H1 (cell line): ENCODE data around the gene UMPS. TPM values are rescaled to one million over a fixed set of nuclear protein-coding genes. Genes with fewer than 3 reads are reported as not detected.

Experiments used
- CTCF ChIA-PET: fragments of 300-600 bp; sonication (Branson Sonifier 250); formaldehyde crosslinking; loops from one replicate; lab custom pipeline; 2021; ENCODE audit not compliant: partially characterized antibody; lab: Charles Lee
- POLR2A ChIA-PET: fragments of 300-600 bp; sonication (Branson Sonifier 250); formaldehyde crosslinking; loops from one replicate; lab custom pipeline; 2021; ENCODE audit warnings: inconsistent platforms; ENCODE audit not compliant: partially characterized antibody; lab: Charles Lee
- DNase-seq, 2 experiments: peaks; one replicate each; pipeline versions ENCODE4 v3.0.0 to v3.0.0-alpha.2; 2010 to 2022; ENCODE audit warnings: low spot score in 2 of 2, low read depth in 1 of 2, mixed read lengths in 1 of 2
- FAIRE-seq: peaks from 2 replicates; lab custom pipeline; 2011; peaks lifted over from hg19 to GRCh38; lab: Jason Lieb, UNC
- H2AFZ ChIP-seq: 2 replicates; pipeline ENCODE4 v1.8.1; 2012; ENCODE audit warnings: low read length, inconsistent platforms
- H2AK5ac ChIP-seq: 2 replicates; pipeline ENCODE4 v1.6.1; 2013; ENCODE audit warnings: low read depth, low read length
- H2BK120ac ChIP-seq: replicated peaks from 2 replicates; pipeline ENCODE3; 2013; ENCODE audit warnings: low read depth, low read length, inconsistent platforms
- H2BK12ac ChIP-seq: 2 replicates; pipeline ENCODE4 v1.6.1; 2013; ENCODE audit warnings: low read depth, low read length
- H2BK15ac ChIP-seq: 2 replicates; pipeline ENCODE4 v1.6.1; 2013; ENCODE audit warnings: low read length
- H2BK20ac ChIP-seq: 2 replicates; pipeline ENCODE4 v1.6.1; 2013; ENCODE audit warnings: low read length
- H2BK5ac ChIP-seq: 2 replicates; pipeline ENCODE4 v1.6.1; 2013; ENCODE audit warnings: low read depth, low read length
- H3K14ac ChIP-seq: 2 replicates; pipeline ENCODE4 v1.6.1; 2013; ENCODE audit warnings: inconsistent platforms; ENCODE audit not compliant: insufficient read length
- H3K18ac ChIP-seq: 2 replicates; pipeline ENCODE4 v1.6.1; 2013; ENCODE audit warnings: low read length; ENCODE audit errors: extremely low read depth
- H3K23ac ChIP-seq: 2 replicates; pipeline ENCODE4 v1.6.1; 2013; ENCODE audit warnings: inconsistent platforms; ENCODE audit not compliant: insufficient read length
- H3K23me2 ChIP-seq: 2 replicates; pipeline ENCODE4 v1.6.1; 2013; ENCODE audit warnings: low read depth, low read length
- H3K27ac ChIP-seq: 2 replicates; pipeline ENCODE4 v1.6.1; 2011; ENCODE audit warnings: low read depth, low read length, inconsistent platforms
- H3K27me3 ChIP-seq, 4 experiments: replicated peaks in 1 of 4; 1 replicate in 1 of 4; 2 replicates in 3 of 4; pipeline versions ENCODE4 v1.6.1 to v1.8.1; 2011 to 2013; ENCODE audit warnings: low read length in 3 of 4, mild to moderate bottlenecking in 3 of 4, inconsistent platforms in 2 of 4, mixed read lengths in 2 of 4, moderate library complexity in 1 of 4; ENCODE audit not compliant: control insufficient read depth in 3 of 4, insufficient read depth in 3 of 4; ENCODE audit errors: extremely low read depth in 1 of 4
- H3K36me3 ChIP-seq, 4 experiments: 2 replicates each; pipeline versions ENCODE4 v1.6.1 to v1.8.1; 2011 to 2013; ENCODE audit warnings: mild to moderate bottlenecking in 4 of 4, low read length in 3 of 4, moderate library complexity in 2 of 4, control low read depth in 1 of 4, inconsistent platforms in 1 of 4; ENCODE audit not compliant: insufficient read depth in 4 of 4, control insufficient read depth in 2 of 4
- H3K4ac ChIP-seq: replicated peaks from 2 replicates; pipeline ENCODE3; 2013; ENCODE audit warnings: low read length, low read depth, mixed read lengths, inconsistent platforms; ENCODE audit not compliant: insufficient read length
- H3K4me1 ChIP-seq, 4 experiments: replicated peaks in 1 of 4; 1 replicate in 1 of 4; 2 replicates in 3 of 4; pipeline versions ENCODE4 v1.6.1 to v1.8.1; 2011 to 2013; ENCODE audit warnings: low read length in 3 of 4, inconsistent platforms in 2 of 4, mixed read lengths in 1 of 4; ENCODE audit not compliant: insufficient read depth in 4 of 4, control insufficient read depth in 3 of 4
- H3K4me2 ChIP-seq, 2 experiments: 2 replicates each; pipeline versions ENCODE4 v1.6.1 to v1.8.1; 2011 to 2013; ENCODE audit warnings: low read depth in 2 of 2, low read length in 2 of 2, control low read depth in 1 of 2, inconsistent platforms in 1 of 2, mild to moderate bottlenecking in 1 of 2; ENCODE audit not compliant: insufficient read depth in 1 of 2
- H3K4me3 ChIP-seq, 4 experiments: fragments of 200-600, 300-600 bp in 1 of 4; sonication (generic), shearing (Covaris generic), sonication (Bioruptor Twin) in 1 of 4; 2 replicates each; pipeline versions ENCODE4 v1.5.1 to v1.8.1; 2011 to 2016; ENCODE audit warnings: low read length in 4 of 4, low read depth in 3 of 4, control low read depth in 2 of 4, inconsistent platforms in 2 of 4, mild to moderate bottlenecking in 2 of 4, mixed read lengths in 1 of 4, moderate library complexity in 1 of 4; ENCODE audit not compliant: insufficient read depth in 2 of 4; ENCODE audit errors: extremely low read depth in 1 of 4
- H3K56ac ChIP-seq: replicated peaks from 2 replicates; pipeline ENCODE3; 2013; ENCODE audit warnings: low read depth, mild to moderate bottlenecking, mixed read lengths, low read length, inconsistent platforms; ENCODE audit not compliant: insufficient read length
- H3K79me1 ChIP-seq: 2 replicates; pipeline ENCODE4 v1.6.1; 2013; ENCODE audit warnings: low read depth, low read length, control low read depth
- H3K79me2 ChIP-seq, 2 experiments: 2 replicates each; pipeline versions ENCODE4 v1.6.1 to v1.8.1; 2012 to 2013; ENCODE audit warnings: low read length in 2 of 2, mild to moderate bottlenecking in 2 of 2, inconsistent platforms in 1 of 2; ENCODE audit not compliant: insufficient read depth in 2 of 2, control insufficient read depth in 1 of 2
- H3K9ac ChIP-seq, 4 experiments: replicated peaks in 1 of 4; 1 replicate in 1 of 4; 2 replicates in 3 of 4; pipeline versions ENCODE4 v1.6.1 to v1.8.1; 2011 to 2013; ENCODE audit warnings: low read depth in 3 of 4, low read length in 3 of 4, control low read depth in 2 of 4, mild to moderate bottlenecking in 2 of 4, moderate library complexity in 2 of 4, inconsistent platforms in 1 of 4; ENCODE audit errors: extremely low read depth in 1 of 4
- H3K9me3 ChIP-seq, 2 experiments: 2 replicates each; pipeline versions ENCODE4 v1.6.1 to v1.8.1; 2012 to 2013; ENCODE audit warnings: mild to moderate bottlenecking in 2 of 2, moderate library complexity in 2 of 2, control low read depth in 1 of 2, inconsistent platforms in 1 of 2, low read depth in 1 of 2, low read length in 1 of 2, mixed read lengths in 1 of 2; ENCODE audit not compliant: insufficient read depth in 2 of 2
- H4K20me1 ChIP-seq, 2 experiments: replicated peaks in 1 of 2; 2 replicates each; pipeline versions ENCODE3 to v1.8.1; 2011 to 2013; ENCODE audit warnings: inconsistent platforms in 2 of 2, low read length in 2 of 2, mild to moderate bottlenecking in 1 of 2; ENCODE audit not compliant: insufficient read depth in 2 of 2, control insufficient read depth in 1 of 2
- H4K5ac ChIP-seq: 2 replicates; pipeline ENCODE4 v1.6.1; 2013; ENCODE audit warnings: low read length, low read depth, mixed read lengths, inconsistent platforms; ENCODE audit not compliant: insufficient read length
- H4K8ac ChIP-seq: 2 replicates; pipeline ENCODE4 v1.8.0; 2013; ENCODE audit warnings: mild to moderate bottlenecking, moderate library complexity, low read length, inconsistent platforms; ENCODE audit not compliant: insufficient read depth; ENCODE audit errors: extremely low read depth
- H4K91ac ChIP-seq: replicated peaks from 2 replicates; pipeline ENCODE3; 2013; ENCODE audit warnings: low read length, mixed read lengths, inconsistent platforms; ENCODE audit not compliant: insufficient read length
- BACH1 ChIP-seq: IDR thresholded peaks from 2 replicates; pipeline ENCODE4 v1.6.1; 2012; ENCODE audit warnings: low read length, improper control_type of control experiment
- CTCF ChIP-seq, 3 experiments: IDR thresholded peaks; 1 replicate in 2 of 3; 2 replicates in 1 of 3; pipeline versions ENCODE4 v1.5.1 to v1.6.1; 2011; ENCODE audit warnings: low read length in 3 of 3, mild to moderate bottlenecking in 3 of 3, inconsistent platforms in 2 of 3, low read depth in 1 of 3, moderate library complexity in 1 of 3; ENCODE audit not compliant: insufficient read depth in 1 of 3; ENCODE audit errors: control extremely low read depth in 1 of 3
- SUZ12 ChIP-seq: fragments of 200-600 bp; sonication (generic); IDR thresholded peaks from 2 replicates; pipeline ENCODE4 v1.6.1; 2012; ENCODE audit warnings: mild to moderate bottlenecking, inconsistent platforms, low read length, moderate library complexity, mixed read lengths
- WGBS, 2 experiments: shearing (Covaris generic) in 1 of 2; methylation state at CpG; one replicate each; pipeline versions ENCODE4 v1.1.6 to v1.1.7; 2013 to 2015; ENCODE audit warnings: low lambda C conversion rate in 2 of 2, mixed read lengths in 2 of 2, inconsistent platforms in 1 of 2, low coverage in 1 of 2, missing lambda C conversion rate in 1 of 2; ENCODE audit not compliant: insufficient replicate concordance in 2 of 2, insufficient coverage in 1 of 2, insufficient read length in 1 of 2; ENCODE audit errors: extremely low coverage in 1 of 2, missing lambda C conversion rate in 1 of 2; 5-methylcytosine and 5-hydroxymethylcytosine counted together
- polyA plus RNA-seq, 7 experiments: library from polyadenylated mRNA; depleted of rRNA in 3 of 7; stranded (reverse) in 5 of 7; unstranded in 2 of 7; fragments of >200 nt in 5 of 7; fragments of 200-250 nt in 2 of 7; gene quantifications; 1 replicate in 5 of 7; 2 replicates in 1 of 7; 4 replicates in 1 of 7; pipeline versions ENCODE4 v1.2.1 to v1.2.3, GENCODE V29; 2011 to 2013; ENCODE audit warnings: missing spikeins in 2 of 7, mixed read lengths in 2 of 7
- total RNA-seq: library from RNA; stranded (reverse); fragmentation: NEBNext Ultra II Directional; extraction: Animal tissue kit (Norgen Biotek cat#: 25700); gene quantifications from 2 replicates; pipeline ENCODE4 v1.2.1, GENCODE V29; 2021

Gene UMPS
- total and polyA plus RNA-seq, 2 of the 8 experiments (the other 6 are each of a cell fraction or from before 2014, with no cell fraction given), result 32.8 to 59.0 TPM

GRCh38 chr3:124769462-124769861 is 39.2 kb downstream of the UMPS start:
- Histone ChIP-seq H3K27ac (no peak overlapping the region), H3K18ac (no peak overlapping the region), H3K23ac (no peak overlapping the region), H2BK5ac (no peak overlapping the region), H3K4me1 (peaks cover under 1 to 9% (median 5%) of the 10 kb centered on the region in 4 experiments; a peak in 5 of 7 replicates), H4K20me1 (peaks cover 1 to 6% of the 10 kb centered on the region in 2 experiments), H3K9me3 (no peaks in the 10 kb centered on the region), H2AFZ (no peak overlapping the region), H3K9ac (no peak overlapping the region), H3K4me2 (no peak overlapping the region), H4K8ac (no peak overlapping the region), H2BK120ac (no peak overlapping the region), H3K4ac (no peak overlapping the region), H4K5ac (no peak overlapping the region), H2BK20ac (no peak overlapping the region), H3K4me3 (no peak overlapping the region), H3K36me3 (peaks cover 12 to 24% (median 17%) of the 10 kb centered on the region in 4 experiments; a peak in 7 of 8 replicates), H3K14ac (no peak overlapping the region), H4K91ac (no peak overlapping the region), H3K23me2 (no peaks in the 10 kb centered on the region), H3K56ac (no peak overlapping the region), H2BK15ac (no peak overlapping the region), H2AK5ac (no peak overlapping the region), H3K79me1 (peaks cover 5% of the 10 kb centered on the region; the same call in 1 of the 2 replicates), H3K27me3 (no peaks in the 10 kb centered on the region)
- ChIA-PET CTCF (interaction anchor here (0.6 to 11.6 kb wide), 12 partner anchors 9 to 716 kb away, joined by 3 to 173 read pairs (median 4); no protein-coding TSS in a partner anchor), POLR2A (interaction anchor here (1.0 to 1.2 kb wide), 2 partner anchors 9 to 11 kb away, joined by 3 to 4 read pairs; no protein-coding TSS in a partner anchor)
- FAIRE-seq (no peak), DNase-seq (no peak)
- WGBS, 2 experiments, result 94% methylated on average over 9 of the region's 9 CpGs; no CpG with 5 or more reads in 1 of the 2 experiments
- TF ChIP-seq CTCF (IDR thresholded peaks at IDR 0.05; ENCODE audit: control extremely low read depth in 1 of 3, insufficient read depth in 1 of 3, low read depth in 1 of 3, low read length in 3 of 3) (no peak), BACH1 (no peak), SUZ12 (no peak)
- TF ChIP-seq, all 59 proteins: peak for 0
- H2BK12ac ChIP-seq, result no peak overlapping the region
- H3K79me2 ChIP-seq, result no peaks in the 10 kb centered on the region
